K562 (cell line): ENCODE results near the gene NT5E. TPM values are rescaled to one million over a fixed set of nuclear protein-coding genes. Genes with fewer than 3 reads are reported as not detected.

ENCODE experiments used
- ATAC-seq: fragments of 200-7000 bp; cut with Tn5 transposase; 3 replicates; pipeline ENCODE4 v1.9.1; 2020; ENCODE audit warnings: moderate library complexity
- BruUV-seq: library from RNA; stranded (reverse); fragments of 400-500 nt; replicated peaks from 2 replicates; lab custom pipeline; 2021; lab: Mats Ljungman, UMichigan
- CTCF ChIA-PET: fragments of 300-600 bp; formaldehyde crosslinking; extraction: SDS; loops from one replicate; lab custom pipeline; 2021; ENCODE audit warnings: low intra/inter-chr PET ratio; lab: Yijun Ruan, JAX
- POLR2A ChIA-PET: fragments of 300-600, 350-650 bp; sonication (Branson Sonifier 250); formaldehyde crosslinking; extraction: SDS; loops from one replicate; lab custom pipeline; 2021; ENCODE audit warnings: antibody characterized with exemption, inconsistent platforms; lab: Yijun Ruan, JAX
- DNase-seq, 4 experiments: peaks; one replicate each; pipeline versions ENCODE4 v3.0.0 to v3.0.0-alpha.2; 2011 to 2018; ENCODE audit warnings: low spot score in 3 of 4, mixed read lengths in 3 of 4; ENCODE audit errors: extremely low read depth in 1 of 4
- FAIRE-seq: peaks from 2 replicates; lab custom pipeline; 2011; peaks lifted over from hg19 to GRCh38; lab: Jason Lieb, UNC
- H2AFZ ChIP-seq: 2 replicates; pipeline ENCODE4 v1.6.0; 2011; ENCODE audit warnings: low read depth, low read length, control low read depth, inconsistent platforms
- H3K27ac ChIP-seq: fragments of 200-600 bp; 3 replicates; pipeline ENCODE4 v1.8.0; 2011; ENCODE audit warnings: low read depth, mild to moderate bottlenecking, control low read depth, inconsistent platforms, low read length, moderate library complexity, mixed read lengths; ENCODE audit errors: extremely low read depth
- H3K27me3 ChIP-seq, 2 experiments: fragments of 300-600 bp in 1 of 2; 2 replicates in 1 of 2; 3 replicates in 1 of 2; pipeline versions ENCODE4 v1.6.0 to v1.8.0; 2011; ENCODE audit warnings: inconsistent platforms in 2 of 2, low read length in 2 of 2, mild to moderate bottlenecking in 1 of 2, mixed read lengths in 1 of 2, moderate library complexity in 1 of 2; ENCODE audit not compliant: control insufficient read depth in 2 of 2, insufficient read depth in 2 of 2
- H3K36me3 ChIP-seq: fragments of 300-600 bp; 3 replicates; pipeline ENCODE4 v1.8.0; 2011; ENCODE audit warnings: mild to moderate bottlenecking, low read length, inconsistent platforms; ENCODE audit not compliant: control insufficient read depth, insufficient read depth
- H3K4me1 ChIP-seq, 2 experiments: fragments of 200-600 bp in 1 of 2; replicated peaks in 1 of 2; 2 replicates in 1 of 2; 3 replicates in 1 of 2; pipeline versions ENCODE4 v1.5.1 to v1.8.0; 2011; ENCODE audit warnings: inconsistent platforms in 2 of 2, low read length in 2 of 2, mild to moderate bottlenecking in 1 of 2, mixed read lengths in 1 of 2, moderate library complexity in 1 of 2; ENCODE audit not compliant: control insufficient read depth in 2 of 2, insufficient read depth in 2 of 2
- H3K4me2 ChIP-seq: 2 replicates; pipeline ENCODE4 v1.6.1; 2011; ENCODE audit warnings: low read length, control low read depth, inconsistent platforms, mixed read lengths; ENCODE audit not compliant: insufficient read depth
- H3K4me3 ChIP-seq: fragments of 200-600 bp; sonication (generic), shearing (Covaris generic); 2 replicates; pipeline ENCODE4 v1.5.1; 2016; ENCODE audit warnings: control low read depth, inconsistent platforms
- H3K79me2 ChIP-seq: fragments of 200-600 bp; 3 replicates; pipeline ENCODE4 v1.8.0; 2011; ENCODE audit warnings: low read length, inconsistent platforms; ENCODE audit not compliant: control insufficient read depth, insufficient read depth
- H3K9ac ChIP-seq, 2 experiments: 2 replicates each; pipeline versions ENCODE4 v1.6.0 to v1.6.1; 2011; ENCODE audit warnings: low read depth in 2 of 2, low read length in 2 of 2, control low read depth in 1 of 2, inconsistent platforms in 1 of 2, mild to moderate bottlenecking in 1 of 2, mixed read lengths in 1 of 2; ENCODE audit not compliant: insufficient read depth in 1 of 2
- H3K9me1 ChIP-seq: one replicate; pipeline ENCODE4 v1.6.0; 2011; ENCODE audit warnings: inconsistent platforms, mild to moderate bottlenecking, low read length, moderate library complexity; ENCODE audit not compliant: control insufficient read depth, insufficient read depth
- H3K9me3 ChIP-seq: replicated peaks from 2 replicates; pipeline ENCODE4 v1.5.1; 2011; ENCODE audit warnings: low read depth, low read length, inconsistent platforms; ENCODE audit not compliant: control insufficient read depth, insufficient read depth
- H4K20me1 ChIP-seq: replicated peaks from 2 replicates; pipeline ENCODE4 v1.6.1; 2011; ENCODE audit warnings: low read length, inconsistent platforms, mixed read lengths; ENCODE audit not compliant: control insufficient read depth, insufficient read depth
- ARID3B ChIP-seq: fragments of 250-450 bp; sonication (Bioruptor Pico); IDR thresholded peaks from 2 replicates; pipeline ENCODE4 v1.4.0; 2020; ENCODE audit warnings: borderline replicate concordance
- ARID4B ChIP-seq: sonication (generic); formaldehyde crosslinking; IDR thresholded peaks from 2 replicates; pipeline ENCODE4 v1.8.0; 2022; ENCODE audit warnings: mild to moderate bottlenecking, missing genetic modification reagents
- BHLHE40 ChIP-seq: IDR thresholded peaks from 2 replicates; pipeline ENCODE4 v1.6.1; 2011; ENCODE audit warnings: low read length, improper control_type of control experiment
- BRD4 ChIP-seq: fragments of 200-600 bp; sonication (generic); IDR thresholded peaks from 2 replicates; pipeline ENCODE4 v1.6.1; 2017; ENCODE audit warnings: inconsistent platforms
- CGGBP1 ChIP-seq: fragments of 250-450 bp; sonication (Bioruptor Pico); IDR thresholded peaks from 2 replicates; pipeline ENCODE4 v1.9.0; 2021; ENCODE audit warnings: mild to moderate bottlenecking
- ELF1 ChIP-seq: fragments of 200-800 bp; sonication (Bioruptor generic); IDR thresholded peaks from 2 replicates; pipeline ENCODE4 v1.6.1; 2016; ENCODE audit warnings: missing genetic modification characterization, missing compliant biosample characterization
- ERF ChIP-seq: fragments of 450-650 bp; formaldehyde crosslinking; IDR thresholded peaks from 2 replicates; pipeline ENCODE4 v1.4.0; 2020; ENCODE audit warnings: mild to moderate bottlenecking, mixed read lengths
- KHSRP ChIP-seq: fragments of 450-650 bp; IDR thresholded peaks from 2 replicates; pipeline ENCODE4 v1.6.1; 2017
- MLX ChIP-seq, 2 experiments: fragments of 450-650 bp in 1 of 2; sonication (generic) in 1 of 2; formaldehyde crosslinking; conservative IDR thresholded peaks; 2 replicates each; pipeline versions ENCODE4 v1.4.0 to v1.8.1; 2020 to 2022; ENCODE audit warnings: mild to moderate bottlenecking in 1 of 2, missing genetic modification reagents in 1 of 2
- MTA2 ChIP-seq: fragments of 450-650 bp; IDR thresholded peaks from 2 replicates; pipeline ENCODE4 v1.6.1; 2016; ENCODE audit warnings: low read depth
- NCOR1 ChIP-seq: fragments of 450-650 bp; IDR thresholded peaks from 2 replicates; pipeline ENCODE4 v1.6.1; 2016; ENCODE audit warnings: mild to moderate bottlenecking, moderate library complexity
- NFE2L1 ChIP-seq: fragments of 450-650 bp; IDR thresholded peaks from 2 replicates; pipeline ENCODE4 v1.6.1; 2016; ENCODE audit warnings: missing genetic modification characterization, low read depth, mild to moderate bottlenecking, missing compliant biosample characterization, moderate library complexity, borderline replicate concordance
- ZBTB17 ChIP-seq: fragments of 450-650 bp; formaldehyde crosslinking; IDR thresholded peaks from 2 replicates; pipeline ENCODE4 v1.4.0; 2020; ENCODE audit warnings: mild to moderate bottlenecking
- ZNF140 ChIP-seq: fragments of 250-450 bp; sonication (Bioruptor Pico); IDR thresholded peaks from 2 replicates; pipeline ENCODE4 v1.8.0; 2021; ENCODE audit warnings: moderate library complexity, mild to moderate bottlenecking, inconsistent platforms
- ZNF143 ChIP-seq: sonication (generic); formaldehyde crosslinking; IDR thresholded peaks from 2 replicates; pipeline ENCODE4 v1.9.0; 2022; ENCODE audit warnings: mild to moderate bottlenecking, missing genetic modification reagents
- ZNF431 ChIP-seq: sonication (generic); formaldehyde crosslinking; IDR thresholded peaks from 2 replicates; pipeline ENCODE4 v1.8.0; 2022; ENCODE audit warnings: mild to moderate bottlenecking, missing genetic modification reagents
- WGBS: fragments of 100-300 bp; shearing (Covaris generic); methylation state at CpG from one replicate; pipeline ENCODE4 v1.1.6; 2016; ENCODE audit warnings: low coverage, mixed read lengths; ENCODE audit not compliant: insufficient coverage; ENCODE audit errors: missing lambda C conversion rate; 5-methylcytosine and 5-hydroxymethylcytosine counted together
- in situ Hi-C: fragments of 300-500 bp; cut with MboI; formaldehyde crosslinking; loops from 4 replicates; pipeline ENCODE4 v1.15.0; 2018; ENCODE audit warnings: inconsistent platforms, mixed read lengths
- intact Hi-C: fragments of 100-400 bp; cut with micrococcal nuclease; formaldehyde crosslinking; loops from 2 replicates; pipeline ENCODE4 v1.14.2; 2022
- polyA plus RNA-seq, 8 experiments: library from polyadenylated mRNA; depleted of rRNA in 4 of 8; stranded (reverse) in 5 of 8; unstranded in 3 of 8; fragments of >200 nt; fragmentation: Nextera tagmentation in 2 of 8; fragmentation: Illumina TruSeq in 1 of 8; extraction: Ambion mirVana in 2 of 8; extraction: Trizol in 1 of 8; gene quantifications; 2 replicates each; pipeline versions ENCODE4 v1.2.1 to v1.2.3, GENCODE V29; 2011 to 2014; ENCODE audit warnings: inconsistent platforms in 1 of 8, missing spikeins in 1 of 8
- total RNA-seq, 7 experiments: library from RNA; depleted of rRNA in 6 of 7; stranded (reverse); fragments of >200 nt in 6 of 7; fragmentation: Illumina TruSeq in 2 of 7; extraction: Trizol in 2 of 7; gene quantifications; 2 replicates each; pipeline versions ENCODE4 v1.2.1 to v1.2.3, GENCODE V29; 2011 to 2021; ENCODE audit warnings: low replicate concordance in 1 of 7

Gene NT5E
- total and polyA plus RNA-seq, 9 of the 15 experiments (the other 6 are each of a cell fraction or from before 2014, with no cell fraction given), result 0.01 to 0.13 TPM; not detected in 7

GRCh38 chr6:85418059-85418458 is 31.8 kb upstream of the NT5E start:
- Histone ChIP-seq H3K4me1 (no peaks in the 10 kb centered on the region), H2AFZ (no peak overlapping the region), H4K20me1 (no peaks in the 10 kb centered on the region), H3K27ac (no peak overlapping the region), H3K9me3 (no peaks in the 10 kb centered on the region), H3K4me3 (no peak overlapping the region), H3K9ac (no peak overlapping the region), H3K4me2 (no peak overlapping the region), H3K79me2 (no peaks in the 10 kb centered on the region), H3K9me1 (no peaks in the 10 kb centered on the region), H3K27me3 (no peaks in the 10 kb centered on the region), H3K36me3 (no peaks in the 10 kb centered on the region)
- TF ChIP-seq ZNF143 (CRISPR knock-in tag) (no peak), ZBTB17 (no peak), MTA2 (no peak), ZNF140 (no peak), BRD4 (no peak), ELF1 (tag) (no peak), ERF (no peak), NCOR1 (no peak), CGGBP1 (no peak), ARID4B (CRISPR knock-in tag) (no peak), NFE2L1 (tag) (no peak), ZNF431 (CRISPR knock-in tag) (no peak), ARID3B (no peak), MLX (CRISPR knock-in tag; conservative IDR thresholded peaks at IDR 0.05) (no peak), BHLHE40 (no peak), KHSRP (no peak)
- ATAC-seq (no peak), DNase-seq (no peak), FAIRE-seq (no peak)
- intact Hi-C loops, result no loop called here
- 0% methylated on average over 2 of the region's 2 CpGs for WGBS
- ChIA-PET CTCF (no interaction called here), POLR2A (no interaction called here)
- in situ Hi-C loops, result no loop called here
- no TSS peak for BruUV-seq
